HEK293 (cell line): ENCODE measurements around the gene SERHL2.
A peak's percentile ranks its signal among the peaks of the same experiment; 100 is the strongest.

ENCODE experiments used
- BCL11B ChIP-seq: fragments of 450-650 bp; formaldehyde crosslinking; IDR thresholded peaks from 2 replicates; pipeline ENCODE4 v1.5.1; 2016; ENCODE audit warnings: low read depth, missing biosample characterization, missing genetic modification characterization
- GLIS2 ChIP-seq: fragments of 450-650 bp; formaldehyde crosslinking; IDR thresholded peaks from 2 replicates; pipeline ENCODE4 v1.5.1; 2016; ENCODE audit warnings: missing biosample characterization, missing genetic modification characterization
- HOXC10 ChIP-seq: sonication (generic); formaldehyde crosslinking; IDR thresholded peaks from 2 replicates; pipeline ENCODE4 v1.8.1; 2023; ENCODE audit warnings: mild to moderate bottlenecking, missing genetic modification reagents
- KLF16 ChIP-seq: fragments of 450-650 bp; formaldehyde crosslinking; IDR thresholded peaks from 2 replicates; pipeline ENCODE4 v1.5.1; 2017; ENCODE audit warnings: missing biosample characterization, missing genetic modification characterization
- KLF9 ChIP-seq: fragments of 450-650 bp; formaldehyde crosslinking; IDR thresholded peaks from 2 replicates; pipeline ENCODE4 v1.5.1; 2016; ENCODE audit warnings: missing biosample characterization, missing genetic modification characterization, low read depth
- YY2 ChIP-seq: fragments of 450-650 bp; formaldehyde crosslinking; IDR thresholded peaks from 2 replicates; pipeline ENCODE4 v1.5.1; 2016; ENCODE audit warnings: missing biosample characterization, missing genetic modification characterization
- ZBTB7A ChIP-seq: fragments of 450-650 bp; formaldehyde crosslinking; IDR thresholded peaks from 2 replicates; pipeline ENCODE4 v1.5.1; 2016; ENCODE audit warnings: low read depth, missing biosample characterization, missing genetic modification characterization
- ZIC2 ChIP-seq: fragments of 450-650 bp; formaldehyde crosslinking; IDR thresholded peaks from 2 replicates; pipeline ENCODE4 v1.5.1; 2016; ENCODE audit warnings: missing biosample characterization, missing genetic modification characterization
- ZNF133 ChIP-seq: fragments of 450-650 bp; formaldehyde crosslinking; IDR thresholded peaks from 2 replicates; pipeline ENCODE4 v1.5.1; 2016; ENCODE audit warnings: missing biosample characterization, missing genetic modification characterization
- ZNF292 ChIP-seq: fragments of 450-650 bp; formaldehyde crosslinking; IDR thresholded peaks from 2 replicates; pipeline ENCODE4 v1.5.1; 2016; ENCODE audit warnings: low read depth, missing biosample characterization, missing genetic modification characterization, borderline replicate concordance
- ZNF366 ChIP-seq: fragments of 450-650 bp; formaldehyde crosslinking; conservative IDR thresholded peaks from 2 replicates; pipeline ENCODE4 v1.5.1; 2016; ENCODE audit warnings: missing biosample characterization, missing genetic modification characterization
- ZNF416 ChIP-seq: fragments of 450-650 bp; formaldehyde crosslinking; IDR thresholded peaks from 2 replicates; pipeline ENCODE4 v1.5.1; 2016; ENCODE audit warnings: missing biosample characterization, missing genetic modification characterization
- ZNF610 ChIP-seq: fragments of 450-650 bp; formaldehyde crosslinking; IDR thresholded peaks from 2 replicates; pipeline ENCODE4 v1.5.1; 2016; ENCODE audit warnings: missing biosample characterization, missing genetic modification characterization, borderline replicate concordance
- ZNF629 ChIP-seq: fragments of 450-650 bp; formaldehyde crosslinking; IDR thresholded peaks from 2 replicates; pipeline ENCODE4 v1.5.1; 2017; ENCODE audit warnings: missing biosample characterization, missing genetic modification characterization
- TF ChIP-seq, protein P1 (sequence below): fragments of 450-650 bp; formaldehyde crosslinking; IDR thresholded peaks from 2 replicates; pipeline ENCODE4 v1.5.1; 2017; ENCODE audit warnings: missing biosample characterization, missing genetic modification characterization
- TF ChIP-seq, protein P2 (sequence below): fragments of 450-650 bp; formaldehyde crosslinking; IDR thresholded peaks from 2 replicates; pipeline ENCODE4 v1.5.1; 2017; ENCODE audit warnings: missing biosample characterization, missing genetic modification characterization
- TF ChIP-seq, protein P3 (sequence below): fragments of 450-650 bp; formaldehyde crosslinking; IDR thresholded peaks from 2 replicates; pipeline ENCODE4 v1.5.1; 2016; ENCODE audit warnings: missing biosample characterization, missing genetic modification characterization, borderline replicate concordance
- TF ChIP-seq, protein P4 (sequence below): fragments of 450-650 bp; formaldehyde crosslinking; IDR thresholded peaks from 2 replicates; pipeline ENCODE4 v1.5.1; 2016; ENCODE audit warnings: missing biosample characterization, missing genetic modification characterization
- TF ChIP-seq, protein P5 (sequence below): fragments of 450-650 bp; formaldehyde crosslinking; IDR thresholded peaks from 2 replicates; pipeline ENCODE4; 2016; ENCODE audit warnings: missing biosample characterization, missing genetic modification characterization
- TF ChIP-seq, protein P6 (sequence below): fragments of 450-650 bp; formaldehyde crosslinking; IDR thresholded peaks from 2 replicates; pipeline ENCODE4 v1.5.1; 2016; ENCODE audit warnings: missing biosample characterization, missing genetic modification characterization
- TF ChIP-seq, protein P7 (sequence below): fragments of 450-650 bp; formaldehyde crosslinking; IDR thresholded peaks from 2 replicates; pipeline ENCODE4 v1.5.1; 2016; ENCODE audit warnings: missing biosample characterization, missing genetic modification characterization

SERHL2 gene

DNA sequence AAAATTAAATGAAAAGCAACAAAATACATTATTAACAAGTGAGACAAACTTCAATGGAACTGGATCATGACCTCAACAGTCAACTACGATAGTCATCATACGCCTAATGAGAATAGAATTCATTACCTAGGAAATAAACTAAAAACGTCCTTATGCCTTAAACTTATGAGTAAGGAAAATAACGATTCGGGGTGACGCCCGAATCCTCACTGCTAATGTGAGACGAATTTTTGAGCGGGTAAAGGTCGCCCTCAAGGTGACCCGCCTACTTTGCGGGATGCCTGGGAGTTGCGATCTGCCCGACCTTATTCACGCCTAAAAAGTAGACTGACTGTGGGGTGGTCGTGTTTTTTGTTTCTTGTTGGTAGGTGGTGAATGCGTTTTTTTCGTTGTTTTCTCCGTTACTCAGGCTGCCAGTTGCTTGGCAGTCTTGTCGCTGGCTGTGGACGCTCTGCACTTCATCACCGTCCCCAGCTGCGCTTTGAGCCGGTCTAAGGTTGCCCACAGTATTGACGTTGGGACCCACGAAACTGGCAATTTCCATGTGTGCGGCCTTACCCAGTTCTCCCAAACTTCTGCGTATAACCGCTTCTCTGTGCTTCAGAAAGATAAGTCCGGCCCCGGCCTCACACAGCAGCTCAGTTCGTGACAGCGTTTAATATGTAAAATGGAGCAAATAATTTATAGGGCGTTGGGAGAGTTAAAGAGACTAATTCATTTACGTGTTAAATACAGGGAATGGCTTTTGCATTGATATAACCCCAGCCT is 61.5 kb downstream of the SERHL2 start (continued):
- TF ChIP-seq BCL11B (tag by site-specific recombination) (peak; percentile 94), ZIC2 (tag by site-specific recombination) (peak; percentile 55), KLF9 (tag by site-specific recombination) (0 out of 2 replicates have a peak, but pooled peaks have one; percentile 4), ZNF629 (tag by site-specific recombination) (peak; percentile 82), ZNF610 (tag by site-specific recombination) (peak; percentile 79), ZNF366 (tag by site-specific recombination) (peak; percentile 92), ZNF133 (no peak), YY2 (tag by site-specific recombination) (no peak; the same call in 1 of the 2 replicates), ZNF416 (no peak), KLF16 (tag by site-specific recombination) (peak; percentile 69), GLIS2 (peak; percentile 65), HOXC10 (CRISPR knock-in tag) (0 out of 2 replicates have a peak, but pooled peaks have one; percentile 32), ZNF292 (tag by site-specific recombination) (no peak), ZBTB7A (tag by site-specific recombination) (no peak; the same call in 1 of the 2 replicates)
- TF ChIP-seq, protein P1, sequence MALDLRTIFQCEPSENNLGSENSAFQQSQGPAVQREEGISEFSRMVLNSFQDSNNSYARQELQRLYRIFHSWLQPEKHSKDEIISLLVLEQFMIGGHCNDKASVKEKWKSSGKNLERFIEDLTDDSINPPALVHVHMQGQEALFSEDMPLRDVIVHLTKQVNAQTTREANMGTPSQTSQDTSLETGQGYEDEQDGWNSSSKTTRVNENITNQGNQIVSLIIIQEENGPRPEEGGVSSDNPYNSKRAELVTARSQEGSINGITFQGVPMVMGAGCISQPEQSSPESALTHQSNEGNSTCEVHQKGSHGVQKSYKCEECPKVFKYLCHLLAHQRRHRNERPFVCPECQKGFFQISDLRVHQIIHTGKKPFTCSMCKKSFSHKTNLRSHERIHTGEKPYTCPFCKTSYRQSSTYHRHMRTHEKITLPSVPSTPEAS (tag by site-specific recombination): no peak
- TF ChIP-seq, protein P2, sequence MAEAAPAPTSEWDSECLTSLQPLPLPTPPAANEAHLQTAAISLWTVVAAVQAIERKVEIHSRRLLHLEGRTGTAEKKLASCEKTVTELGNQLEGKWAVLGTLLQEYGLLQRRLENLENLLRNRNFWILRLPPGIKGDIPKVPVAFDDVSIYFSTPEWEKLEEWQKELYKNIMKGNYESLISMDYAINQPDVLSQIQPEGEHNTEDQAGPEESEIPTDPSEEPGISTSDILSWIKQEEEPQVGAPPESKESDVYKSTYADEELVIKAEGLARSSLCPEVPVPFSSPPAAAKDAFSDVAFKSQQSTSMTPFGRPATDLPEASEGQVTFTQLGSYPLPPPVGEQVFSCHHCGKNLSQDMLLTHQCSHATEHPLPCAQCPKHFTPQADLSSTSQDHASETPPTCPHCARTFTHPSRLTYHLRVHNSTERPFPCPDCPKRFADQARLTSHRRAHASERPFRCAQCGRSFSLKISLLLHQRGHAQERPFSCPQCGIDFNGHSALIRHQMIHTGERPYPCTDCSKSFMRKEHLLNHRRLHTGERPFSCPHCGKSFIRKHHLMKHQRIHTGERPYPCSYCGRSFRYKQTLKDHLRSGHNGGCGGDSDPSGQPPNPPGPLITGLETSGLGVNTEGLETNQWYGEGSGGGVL (tag by site-specific recombination): 0 out of 2 replicates have a peak, but pooled peaks have one; percentile 20
- TF ChIP-seq, protein P3, sequence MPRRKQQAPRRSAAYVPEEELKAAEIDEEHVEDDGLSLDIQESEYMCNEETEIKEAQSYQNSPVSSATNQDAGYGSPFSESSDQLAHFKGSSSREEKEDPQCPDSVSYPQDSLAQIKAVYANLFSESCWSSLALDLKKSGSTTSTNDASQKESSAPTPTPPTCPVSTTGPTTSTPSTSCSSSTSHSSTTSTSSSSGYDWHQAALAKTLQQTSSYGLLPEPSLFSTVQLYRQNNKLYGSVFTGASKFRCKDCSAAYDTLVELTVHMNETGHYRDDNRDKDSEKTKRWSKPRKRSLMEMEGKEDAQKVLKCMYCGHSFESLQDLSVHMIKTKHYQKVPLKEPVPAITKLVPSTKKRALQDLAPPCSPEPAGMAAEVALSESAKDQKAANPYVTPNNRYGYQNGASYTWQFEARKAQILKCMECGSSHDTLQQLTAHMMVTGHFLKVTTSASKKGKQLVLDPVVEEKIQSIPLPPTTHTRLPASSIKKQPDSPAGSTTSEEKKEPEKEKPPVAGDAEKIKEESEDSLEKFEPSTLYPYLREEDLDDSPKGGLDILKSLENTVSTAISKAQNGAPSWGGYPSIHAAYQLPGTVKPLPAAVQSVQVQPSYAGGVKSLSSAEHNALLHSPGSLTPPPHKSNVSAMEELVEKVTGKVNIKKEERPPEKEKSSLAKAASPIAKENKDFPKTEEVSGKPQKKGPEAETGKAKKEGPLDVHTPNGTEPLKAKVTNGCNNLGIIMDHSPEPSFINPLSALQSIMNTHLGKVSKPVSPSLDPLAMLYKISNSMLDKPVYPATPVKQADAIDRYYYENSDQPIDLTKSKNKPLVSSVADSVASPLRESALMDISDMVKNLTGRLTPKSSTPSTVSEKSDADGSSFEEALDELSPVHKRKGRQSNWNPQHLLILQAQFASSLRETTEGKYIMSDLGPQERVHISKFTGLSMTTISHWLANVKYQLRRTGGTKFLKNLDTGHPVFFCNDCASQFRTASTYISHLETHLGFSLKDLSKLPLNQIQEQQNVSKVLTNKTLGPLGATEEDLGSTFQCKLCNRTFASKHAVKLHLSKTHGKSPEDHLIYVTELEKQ (tag by site-specific recombination): peak; percentile 52; the same call in 1 of the 2 replicates
- TF ChIP-seq, protein P4, sequence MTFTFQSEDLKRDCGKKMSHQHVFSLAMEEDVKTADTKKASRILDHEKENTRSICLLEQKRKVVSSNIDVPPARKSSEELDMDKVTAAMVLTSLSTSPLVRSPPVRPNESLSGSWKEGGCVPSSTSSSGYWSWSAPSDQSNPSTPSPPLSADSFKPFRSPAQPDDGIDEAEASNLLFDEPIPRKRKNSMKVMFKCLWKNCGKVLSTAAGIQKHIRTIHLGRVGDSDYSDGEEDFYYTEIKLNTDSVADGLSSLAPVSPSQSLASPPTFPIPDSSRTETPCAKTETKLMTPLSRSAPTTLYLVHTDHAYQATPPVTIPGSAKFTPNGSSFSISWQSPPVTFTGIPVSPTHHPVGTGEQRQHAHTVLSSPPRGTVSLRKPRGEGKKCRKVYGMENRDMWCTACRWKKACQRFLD (tag by site-specific recombination): no peak
- TF ChIP-seq, protein P5, sequence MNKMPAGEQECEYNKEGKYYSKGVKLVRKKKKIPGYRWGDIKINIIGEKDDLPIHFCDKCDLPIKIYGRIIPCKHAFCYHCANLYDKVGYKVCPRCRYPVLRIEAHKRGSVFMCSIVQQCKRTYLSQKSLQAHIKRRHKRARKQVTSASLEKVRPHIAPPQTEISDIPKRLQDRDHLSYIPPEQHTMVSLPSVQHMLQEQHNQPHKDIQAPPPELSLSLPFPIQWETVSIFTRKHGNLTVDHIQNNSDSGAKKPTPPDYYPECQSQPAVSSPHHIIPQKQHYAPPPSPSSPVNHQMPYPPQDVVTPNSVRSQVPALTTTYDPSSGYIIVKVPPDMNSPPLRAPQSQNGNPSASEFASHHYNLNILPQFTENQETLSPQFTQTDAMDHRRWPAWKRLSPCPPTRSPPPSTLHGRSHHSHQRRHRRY (tag by site-specific recombination): 0 out of 2 replicates have a peak, but pooled peaks have one; percentile 41
- TF ChIP-seq, protein P6, sequence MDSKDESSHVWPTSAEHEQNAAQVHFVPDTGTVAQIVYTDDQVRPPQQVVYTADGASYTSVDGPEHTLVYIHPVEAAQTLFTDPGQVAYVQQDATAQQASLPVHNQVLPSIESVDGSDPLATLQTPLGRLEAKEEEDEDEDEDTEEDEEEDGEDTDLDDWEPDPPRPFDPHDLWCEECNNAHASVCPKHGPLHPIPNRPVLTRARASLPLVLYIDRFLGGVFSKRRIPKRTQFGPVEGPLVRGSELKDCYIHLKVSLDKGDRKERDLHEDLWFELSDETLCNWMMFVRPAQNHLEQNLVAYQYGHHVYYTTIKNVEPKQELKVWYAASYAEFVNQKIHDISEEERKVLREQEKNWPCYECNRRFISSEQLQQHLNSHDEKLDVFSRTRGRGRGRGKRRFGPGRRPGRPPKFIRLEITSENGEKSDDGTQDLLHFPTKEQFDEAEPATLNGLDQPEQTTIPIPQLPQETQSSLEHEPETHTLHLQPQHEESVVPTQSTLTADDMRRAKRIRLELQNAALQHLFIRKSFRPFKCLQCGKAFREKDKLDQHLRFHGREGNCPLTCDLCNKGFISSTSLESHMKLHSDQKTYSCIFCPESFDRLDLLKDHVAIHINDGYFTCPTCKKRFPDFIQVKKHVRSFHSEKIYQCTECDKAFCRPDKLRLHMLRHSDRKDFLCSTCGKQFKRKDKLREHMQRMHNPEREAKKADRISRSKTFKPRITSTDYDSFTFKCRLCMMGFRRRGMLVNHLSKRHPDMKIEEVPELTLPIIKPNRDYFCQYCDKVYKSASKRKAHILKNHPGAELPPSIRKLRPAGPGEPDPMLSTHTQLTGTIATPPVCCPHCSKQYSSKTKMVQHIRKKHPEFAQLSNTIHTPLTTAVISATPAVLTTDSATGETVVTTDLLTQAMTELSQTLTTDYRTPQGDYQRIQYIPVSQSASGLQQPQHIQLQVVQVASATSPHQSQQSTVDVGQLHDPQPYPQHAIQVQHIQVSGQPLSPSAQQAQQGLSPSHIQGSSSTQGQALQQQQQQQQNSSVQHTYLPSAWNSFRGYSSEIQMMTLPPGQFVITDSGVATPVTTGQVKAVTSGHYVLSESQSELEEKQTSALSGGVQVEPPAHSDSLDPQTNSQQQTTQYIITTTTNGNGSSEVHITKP (tag by site-specific recombination): peak; percentile 78
- TF ChIP-seq, protein P7, sequence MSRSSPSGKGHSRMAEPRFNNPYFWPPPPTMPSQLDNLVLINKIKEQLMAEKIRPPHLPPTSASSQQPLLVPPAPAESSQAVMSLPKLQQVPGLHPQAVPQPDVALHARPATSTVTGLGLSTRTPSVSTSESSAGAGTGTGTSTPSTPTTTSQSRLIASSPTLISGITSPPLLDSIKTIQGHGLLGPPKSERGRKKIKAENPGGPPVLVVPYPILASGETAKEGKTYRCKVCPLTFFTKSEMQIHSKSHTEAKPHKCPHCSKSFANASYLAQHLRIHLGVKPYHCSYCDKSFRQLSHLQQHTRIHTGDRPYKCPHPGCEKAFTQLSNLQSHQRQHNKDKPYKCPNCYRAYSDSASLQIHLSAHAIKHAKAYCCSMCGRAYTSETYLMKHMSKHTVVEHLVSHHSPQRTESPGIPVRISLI (tag by site-specific recombination): peak; percentile 99
